PC-3 (cell line): Measurements from ENCODE around the gene OR10H1. TPM values are rescaled to one million over a fixed set of nuclear protein-coding genes. Genes with fewer than 3 reads are reported as not detected.
A peak's percentile ranks its signal among the peaks of the same experiment; 100 is the strongest.

Experiments
- ATAC-seq: fragments of 200-7000 bp; cut with Tn5 transposase; 2 replicates; pipeline ENCODE4 v1.9.1; 2020; ENCODE audit warnings: mild to moderate bottlenecking, moderate library complexity
- BruUV-seq: library from RNA; stranded (reverse); fragments of 400-500 nt; replicated peaks from 2 replicates; lab custom pipeline; 2021; lab: Mats Ljungman, UMichigan
- CTCF ChIA-PET: fragments of 300-600 bp; sonication (Branson Sonifier 250); formaldehyde crosslinking; loops from one replicate; lab custom pipeline; 2022; ENCODE audit warnings: antibody characterized with exemption; lab: Charles Lee
- POLR2A ChIA-PET: fragments of 300-600 bp; sonication (Branson Sonifier 250); formaldehyde crosslinking; loops from one replicate; lab custom pipeline; 2022; ENCODE audit warnings: antibody characterized with exemption; ENCODE audit not compliant: unreplicated experiment; lab: Charles Lee
- DNase-seq: peaks from one replicate; pipeline ENCODE4 v3.0.0-alpha.2; 2015
- H2AFZ ChIP-seq: fragments of 300-600 bp; sonication (generic); 2 replicates; pipeline ENCODE4 v1.6.0; 2016; ENCODE audit warnings: antibody characterized with exemption, low read length
- H3F3A ChIP-seq: fragments of 300-600 bp; sonication (generic); one replicate; pipeline ENCODE4 v1.6.0; 2017; ENCODE audit warnings: antibody characterized with exemption, low read length, control low read depth, mild to moderate bottlenecking; ENCODE audit not compliant: unreplicated experiment
- H3K27ac ChIP-seq: fragments of 300-600 bp; sonication (generic); 2 replicates; pipeline ENCODE4 v1.5.1; 2016; ENCODE audit warnings: mild to moderate bottlenecking, low read length
- H3K27me3 ChIP-seq: fragments of 300-600 bp; sonication (generic); 2 replicates; pipeline ENCODE4 v1.6.1; 2016; ENCODE audit warnings: low read length, mixed read lengths
- H3K36me3 ChIP-seq: fragments of 300-600 bp; sonication (generic); 2 replicates; pipeline ENCODE4 v1.6.1; 2016; ENCODE audit warnings: low read depth, mixed run types, low read length, mixed read lengths
- H3K4me1 ChIP-seq: fragments of 300-600 bp; sonication (generic); 2 replicates; pipeline ENCODE4 v1.5.1; 2016; ENCODE audit warnings: low read length; ENCODE audit not compliant: insufficient read depth
- H3K4me2 ChIP-seq: fragments of 300-600 bp; sonication (generic); 2 replicates; pipeline ENCODE4 v1.6.0; 2016; ENCODE audit warnings: low read length
- H3K4me3 ChIP-seq: fragments of 300-600 bp; sonication (generic); 2 replicates; pipeline ENCODE4 v1.5.1; 2016; ENCODE audit warnings: mild to moderate bottlenecking, low read length, mixed read lengths
- H3K79me2 ChIP-seq: fragments of 300-600 bp; sonication (generic); 2 replicates; pipeline ENCODE4 v1.6.1; 2017; ENCODE audit warnings: low read length, mixed read lengths
- H3K9ac ChIP-seq: fragments of 300-600 bp; sonication (generic); 2 replicates; pipeline ENCODE4 v1.6.0; 2016; ENCODE audit warnings: mild to moderate bottlenecking, low read length
- H3K9me2 ChIP-seq: fragments of 300-600 bp; sonication (generic); replicated peaks from 2 replicates; pipeline ENCODE4 v1.6.1; 2016; ENCODE audit warnings: mixed run types, low read length, mixed read lengths
- H3K9me3 ChIP-seq: fragments of 300-600 bp; sonication (generic); 2 replicates; pipeline ENCODE4 v1.6.1; 2016; ENCODE audit warnings: low read length, mixed read lengths
- H4K20me1 ChIP-seq: fragments of 300-600 bp; sonication (generic); 2 replicates; pipeline ENCODE4 v1.6.1; 2016; ENCODE audit warnings: low read length, mixed read lengths
- CTCF ChIP-seq: fragments of 300-600 bp; sonication (generic); conservative IDR thresholded peaks from 2 replicates; pipeline ENCODE4 v1.5.1; 2017; ENCODE audit warnings: antibody characterized with exemption, low read depth, mild to moderate bottlenecking, low read length
- EZH2 ChIP-seq: fragments of 300-600 bp; sonication (generic); IDR thresholded peaks from one replicate; pipeline ENCODE4 v1.6.1; 2017; ENCODE audit warnings: antibody characterized with exemption, mild to moderate bottlenecking, low read length; ENCODE audit not compliant: unreplicated experiment
- EZH2phosphoT487 ChIP-seq: fragments of 300-600 bp; sonication (generic); IDR thresholded peaks from 2 replicates; pipeline ENCODE4 v1.6.1; 2018; ENCODE audit warnings: mild to moderate bottlenecking, antibody characterized with exemption, low read length, borderline replicate concordance
- intact Hi-C: fragments of 100-400 bp; cut with micrococcal nuclease; formaldehyde crosslinking; loops from 2 replicates; pipeline ENCODE4 v1.9.0; 2023
- total RNA-seq: library from RNA; depleted of rRNA; stranded (reverse); fragments of >200 nt; gene quantifications from 2 replicates; pipeline ENCODE4 v1.2.3, GENCODE V29; 2014

OR10H1 gene
- total RNA-seq, 1 experiment from 2014 or later: not detected

GRCh38 chr19:15769586-15769985 is 45.9 kb downstream of the OR10H1 start:
- Histone ChIP-seq H3K9ac (no peak overlapping the region), H3K27me3 (peaks cover 20% of the 10 kb centered on the region; the same call in 1 of the 2 replicates), H3K79me2 (no peaks in the 10 kb centered on the region), H3K4me1 (no peaks in the 10 kb centered on the region), H2AFZ (no peak overlapping the region), H3K9me3 (no peaks in the 10 kb centered on the region), H3K9me2 (no peaks in the 10 kb centered on the region), H3K4me2 (no peak overlapping the region), H3F3A (no peaks in the 10 kb centered on the region), H3K36me3 (no peaks in the 10 kb centered on the region), H4K20me1 (no peaks in the 10 kb centered on the region), H3K27ac (no peak overlapping the region), H3K4me3 (no peak overlapping the region)
- TF ChIP-seq CTCF (no peak), EZH2phosphoT487 (no peak), EZH2 (no peak)
- no TSS peak for BruUV-seq
- ChIA-PET CTCF (no interaction called here), POLR2A (no interaction called here)
- peak; percentile 13 for DNase-seq
- intact Hi-C loops: no loop called here
- no peak for ATAC-seq

DNA sequence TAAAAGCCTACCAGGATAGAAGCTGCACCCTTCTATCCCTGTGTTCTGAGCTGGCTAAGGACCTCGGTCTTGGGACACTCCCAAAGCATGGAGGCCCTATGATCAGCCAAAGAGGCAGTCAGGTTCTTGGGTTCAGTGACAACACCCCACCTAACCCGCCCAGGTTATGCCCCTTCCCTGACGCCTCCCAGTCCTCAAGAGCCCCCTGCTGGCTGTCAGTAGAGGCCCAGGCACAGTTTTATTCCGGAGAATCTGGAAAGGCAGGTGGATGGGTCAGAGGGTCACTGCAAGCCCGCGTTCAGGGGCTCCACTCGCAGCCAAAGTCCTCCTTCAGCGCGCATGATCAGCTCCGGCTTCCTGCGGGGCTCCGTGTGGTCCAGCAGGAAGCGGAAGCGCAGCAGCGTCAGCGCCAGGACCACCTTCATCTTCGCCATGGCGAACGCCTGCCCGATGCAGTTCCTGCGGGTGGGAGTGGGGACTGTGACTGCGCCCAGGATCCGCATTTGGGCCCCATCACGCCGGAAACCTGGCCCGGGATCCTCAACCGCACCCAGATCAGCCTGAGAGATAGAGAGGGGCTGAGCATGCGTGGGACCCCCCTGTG is 55.4 kb downstream of the OR10H1 start:
- Histone ChIP-seq H3K27me3 (peaks cover 61% of the 10 kb centered on the region), H3K4me2 (no peak overlapping the region), H3K79me2 (no peaks in the 10 kb centered on the region), H3F3A (no peaks in the 10 kb centered on the region), H4K20me1 (no peaks in the 10 kb centered on the region), H3K9ac (no peak overlapping the region), H3K27ac (no peak overlapping the region), H3K4me1 (no peaks in the 10 kb centered on the region), H3K36me3 (no peaks in the 10 kb centered on the region), H3K4me3 (no peak overlapping the region), H3K9me2 (no peaks in the 10 kb centered on the region), H2AFZ (no peak overlapping the region), H3K9me3 (no peaks in the 10 kb centered on the region)
- no TSS peak for BruUV-seq
- intact Hi-C loops: no loop called here
- peak; percentile 60 for TF ChIP-seq CTCF
- TF ChIP-seq EZH2: no peak
- ChIA-PET POLR2A (no interaction called here), CTCF (no interaction called here)
- ATAC-seq: no peak
- DNase-seq: peak; percentile 11

- no TSS peak for BruUV-seq
- no peak for ATAC-seq
- intact Hi-C loops: no loop called here
- Histone ChIP-seq H3K27ac (no peak overlapping the region), H3K4me2 (no peak overlapping the region), H3K4me1 (no peaks in the 10 kb centered on the region), H3K36me3 (no peaks in the 10 kb centered on the region), H3K27me3 (peaks cover 69% of the 10 kb centered on the region), H3K9me3 (no peaks in the 10 kb centered on the region), H3K9ac (no peak overlapping the region), H3K4me3 (no peak overlapping the region), H4K20me1 (no peaks in the 10 kb centered on the region), H2AFZ (no peak overlapping the region), H3K79me2 (no peaks in the 10 kb centered on the region), H3K9me2 (no peaks in the 10 kb centered on the region), H3F3A (no peaks in the 10 kb centered on the region)
- CTCF ChIA-PET: no interaction called here
- no peak for DNase-seq
- TF ChIP-seq CTCF: no peak
- no peak for TF ChIP-seq EZH2phosphoT487
- POLR2A ChIA-PET: no interaction called here
These were observed 57.1 kb downstream of the OR10H1 start for GRCh38 chr19:15758379-15758778.
